GM18502 (cell line): ENCODE results near the gene ANXA11.
A peak's percentile ranks its signal among the peaks of the same experiment; 100 is the strongest.
"Not testable (repeated sequence)": the region's sequence is repeated elsewhere in the genome, so short reads cannot be mapped to it uniquely, and the experiment has no call there.

ENCODE experiments used
- ATAC-seq: cut with Tn5 transposase; IDR thresholded peaks from one replicate; pipeline ENCODE4 v1.9.1; 2021; ENCODE audit warnings: mild to moderate bottlenecking; ENCODE audit not compliant: unreplicated experiment, poor library complexity

The ANXA11 gene

DNA sequence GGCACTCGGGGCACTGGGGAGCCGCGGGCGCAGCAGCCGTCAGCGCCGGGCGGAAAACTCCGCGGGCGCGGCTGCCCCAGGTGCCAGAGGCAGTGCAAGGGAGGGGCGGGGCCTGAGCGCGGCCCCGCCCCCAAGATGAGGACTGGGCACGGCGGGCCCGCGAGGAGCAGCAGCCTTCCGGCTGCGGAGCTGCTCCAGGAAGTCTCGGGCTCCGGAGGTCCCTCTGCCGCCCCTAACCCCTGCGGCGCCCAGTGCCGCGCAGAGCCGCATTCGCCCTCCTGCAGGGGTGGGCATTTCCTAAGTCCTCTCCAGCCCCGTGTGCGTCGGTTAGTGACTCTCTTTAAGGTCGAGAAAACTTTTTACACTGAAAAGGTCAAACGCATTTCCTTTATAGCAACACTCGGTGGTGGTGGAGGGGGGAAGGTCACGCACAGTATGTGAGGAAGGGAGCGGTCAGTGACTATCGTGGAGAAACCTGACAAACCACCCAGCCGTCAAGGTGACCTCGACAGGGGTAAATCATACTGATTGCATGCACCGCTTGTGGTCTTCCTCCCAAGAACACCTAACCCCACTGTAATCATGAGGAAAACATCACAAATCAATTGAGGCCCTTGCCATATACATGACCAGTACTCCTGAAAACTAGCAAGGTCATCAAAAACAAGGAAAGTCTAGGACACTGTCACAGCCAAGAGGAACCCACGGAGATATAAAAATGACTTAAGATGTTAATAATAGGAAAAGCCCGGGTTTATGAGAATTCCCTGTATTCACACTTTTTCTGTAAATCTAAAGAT is at the start of gene ANXA11:
Gene ANXA11 (minus strand): TSS at position 61 of the 800 bp plus-strand sequence. CDS start 32,676 bp downstream, outside the sequence.
- peak; percentile 83 for ATAC-seq

DNA sequence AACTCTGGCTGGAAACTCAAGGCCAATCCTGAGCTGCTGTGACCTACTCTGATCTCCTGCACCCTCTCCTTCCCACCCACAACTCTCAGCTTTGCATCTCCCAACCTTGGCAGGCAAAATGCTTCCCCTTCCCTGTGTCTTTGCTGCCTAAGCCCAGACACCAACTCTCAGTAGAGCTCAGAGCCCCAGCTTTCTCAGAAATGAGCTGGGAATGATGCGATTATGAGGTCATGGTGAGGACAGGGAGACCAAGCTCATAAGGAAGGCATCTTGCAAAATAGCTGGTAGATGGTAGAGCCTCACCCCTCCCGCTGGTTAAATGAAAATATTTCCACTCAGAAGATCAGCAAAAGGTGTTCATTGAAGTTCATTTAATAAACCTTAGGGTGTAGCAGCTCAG is 49.4 kb upstream of the ANXA11 start:
- not testable (repeated sequence) for ATAC-seq

- ATAC-seq: peak; percentile 5
Measured at GRCh38 chr10:80253963-80254271, 48.6 kb upstream of the ANXA11 start.

DNA sequence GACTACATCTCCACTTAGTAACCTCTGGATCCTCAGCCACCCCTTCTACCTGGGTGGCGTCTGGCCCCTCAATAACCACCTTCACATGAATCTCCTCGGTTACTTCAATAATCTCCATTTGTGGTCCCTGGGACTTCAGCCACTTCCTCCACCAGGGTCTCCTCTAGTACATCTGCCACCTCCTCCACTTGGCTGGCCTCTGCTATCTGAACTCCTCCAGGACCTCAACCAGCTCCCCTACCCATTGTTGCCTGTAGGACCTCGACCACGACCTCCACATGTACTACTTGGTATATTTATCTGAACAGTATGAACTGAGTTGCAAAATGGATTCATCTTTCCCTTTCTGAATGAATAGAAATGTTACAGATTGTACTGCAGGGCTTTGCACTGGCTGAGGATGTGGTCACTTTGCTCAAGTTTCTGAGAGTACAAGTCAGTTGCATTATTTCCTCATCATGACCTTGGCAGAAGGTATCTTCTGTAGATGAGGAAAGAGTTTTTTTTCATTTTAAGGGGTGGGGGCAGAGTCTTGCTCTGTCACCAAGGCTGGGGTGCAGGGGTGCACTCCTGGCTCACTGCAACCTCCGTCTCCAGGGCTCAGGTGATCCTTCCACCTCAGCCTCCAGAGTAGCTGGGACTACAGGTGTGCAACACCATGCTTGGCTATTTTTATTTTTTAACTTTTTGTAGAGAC is 48.1 kb upstream of the ANXA11 start:
- ATAC-seq: peak; percentile 58

- no peak for ATAC-seq
Measured at GRCh38 chr10:80252296-80252887, 47.1 kb upstream of the ANXA11 start.

GRCh38 chr10:80251703-80252280 is 46.5 kb upstream of the ANXA11 start:
- not testable (repeated sequence) for ATAC-seq

DNA sequence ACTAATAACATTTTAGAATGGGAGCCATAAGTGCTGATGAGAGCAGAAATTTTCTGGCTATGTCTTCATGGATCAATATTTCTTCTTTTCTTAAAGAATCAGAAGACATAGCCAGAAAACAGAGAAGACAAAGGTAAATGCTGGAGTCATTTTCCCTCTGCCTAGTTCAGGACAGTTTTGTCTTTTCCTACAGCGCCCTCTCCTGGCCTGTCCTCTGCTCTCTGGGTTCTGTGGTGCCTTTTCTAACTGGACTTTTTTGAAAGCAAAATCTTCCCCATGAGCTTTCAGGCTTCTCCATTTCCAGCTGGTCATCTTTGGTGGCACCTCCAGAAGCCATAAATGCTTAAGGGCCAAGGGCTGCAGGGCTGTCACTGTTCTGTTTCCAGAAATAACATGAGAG is 45.1 kb upstream of the ANXA11 start:
- not testable (repeated sequence) for ATAC-seq

DNA sequence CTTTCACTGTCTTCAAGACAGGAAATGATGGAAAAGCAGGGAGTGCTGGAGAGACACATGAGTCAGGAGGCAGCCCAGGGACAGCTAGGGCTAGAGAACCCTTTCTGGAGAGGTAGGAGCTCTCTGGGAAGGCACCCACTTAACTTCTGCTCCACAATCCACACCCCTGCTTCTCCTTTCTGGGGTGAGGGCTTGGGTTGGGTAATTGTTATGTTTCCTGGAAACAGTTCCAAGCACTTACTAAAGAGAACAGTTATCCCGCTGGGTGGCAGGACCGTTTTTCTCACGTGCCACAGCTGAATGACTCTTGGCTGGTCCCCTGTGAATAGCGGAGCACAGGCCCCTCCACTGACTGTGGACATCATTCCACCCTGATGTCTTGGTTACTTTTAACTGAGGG is 44.6 kb upstream of the ANXA11 start:
- not testable (repeated sequence) for ATAC-seq

- ATAC-seq: not testable (repeated sequence)
Measured at GRCh38 chr10:80247611-80248010, 42.3 kb upstream of the ANXA11 start.

DNA sequence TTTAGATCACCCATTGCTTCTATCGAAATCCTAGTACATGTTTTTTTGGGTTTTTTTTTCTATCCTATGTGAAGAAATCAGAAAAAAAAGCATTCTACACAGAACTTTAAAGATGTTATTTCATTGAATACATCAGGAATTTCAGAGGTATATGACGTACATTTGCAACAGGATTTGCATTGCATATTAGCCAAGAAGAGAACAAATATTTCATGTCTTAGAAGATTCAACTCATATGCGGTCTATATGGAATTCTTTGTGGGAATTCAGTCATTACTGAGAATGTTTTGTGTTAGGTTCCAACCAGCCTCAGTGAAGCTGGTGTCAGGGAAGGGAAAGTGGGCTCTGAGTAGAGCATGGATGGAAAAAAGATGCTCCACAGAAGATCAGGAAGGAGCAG is 39.0 kb upstream of the ANXA11 start:
- not testable (repeated sequence) for ATAC-seq

DNA sequence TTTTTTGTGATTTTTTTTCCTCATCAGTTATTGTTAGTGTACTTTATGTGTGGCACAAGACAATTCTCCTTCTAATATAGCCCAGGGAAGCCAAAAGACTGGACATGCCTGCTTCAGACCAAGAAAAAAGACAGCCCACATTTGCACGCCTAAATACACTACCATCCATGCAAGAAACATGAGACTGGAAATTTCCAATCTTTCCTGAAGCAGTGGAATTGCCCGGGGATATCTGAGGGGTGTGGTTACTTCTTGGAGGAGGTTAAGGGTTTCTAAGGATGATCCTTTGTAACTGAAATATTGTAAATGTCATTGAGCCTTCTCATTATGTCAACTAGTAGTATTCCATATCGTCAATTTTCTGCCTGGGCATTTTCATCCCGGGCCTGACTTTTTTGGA is 37.0 kb upstream of the ANXA11 start:
- ATAC-seq: not testable (repeated sequence)

- not testable (repeated sequence) for ATAC-seq
Measured at GRCh38 chr10:80236457-80236856, 31.1 kb upstream of the ANXA11 start.

DNA sequence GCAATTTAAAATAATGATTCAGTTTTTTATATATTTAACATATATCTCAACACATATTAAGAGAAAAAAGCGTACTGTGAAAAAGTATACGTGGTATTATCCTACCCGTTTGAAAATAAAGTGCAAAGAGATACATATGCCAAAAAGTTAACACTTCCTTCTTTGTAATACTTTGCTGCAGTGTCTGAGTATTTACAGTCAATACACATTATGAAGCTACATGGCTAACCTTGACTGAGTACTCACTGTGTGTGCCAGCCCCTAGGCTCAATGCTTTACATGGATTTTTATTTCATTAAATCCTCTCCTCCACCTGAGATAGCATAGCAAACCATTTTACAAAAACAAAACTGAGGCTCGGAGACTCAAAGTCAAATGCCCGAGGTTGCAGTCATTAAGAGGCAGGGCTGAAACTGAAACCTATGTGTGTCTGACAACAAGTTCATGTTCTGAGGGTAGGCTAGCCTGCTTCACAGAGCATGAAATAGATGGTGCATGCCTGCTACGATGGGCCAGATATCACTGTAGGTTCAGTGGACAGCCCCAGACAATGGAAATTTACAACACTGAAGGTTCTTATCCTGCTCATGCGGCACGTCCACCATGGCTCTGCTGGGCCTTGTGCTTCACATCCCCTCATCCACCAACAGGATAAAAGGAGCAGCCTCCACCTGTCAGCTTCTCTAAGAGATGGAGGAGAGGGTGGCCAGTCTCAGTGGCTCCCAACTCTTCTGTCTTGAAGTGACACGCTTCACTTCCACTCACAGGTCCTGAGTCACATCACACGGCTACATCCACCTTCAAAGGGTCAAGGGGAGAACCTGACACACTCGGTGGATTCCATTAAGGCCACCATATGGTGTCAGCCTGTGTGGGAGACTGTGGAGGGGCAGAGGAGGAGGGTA is 29.2 kb upstream of the ANXA11 start:
- ATAC-seq: peak; percentile 100

DNA sequence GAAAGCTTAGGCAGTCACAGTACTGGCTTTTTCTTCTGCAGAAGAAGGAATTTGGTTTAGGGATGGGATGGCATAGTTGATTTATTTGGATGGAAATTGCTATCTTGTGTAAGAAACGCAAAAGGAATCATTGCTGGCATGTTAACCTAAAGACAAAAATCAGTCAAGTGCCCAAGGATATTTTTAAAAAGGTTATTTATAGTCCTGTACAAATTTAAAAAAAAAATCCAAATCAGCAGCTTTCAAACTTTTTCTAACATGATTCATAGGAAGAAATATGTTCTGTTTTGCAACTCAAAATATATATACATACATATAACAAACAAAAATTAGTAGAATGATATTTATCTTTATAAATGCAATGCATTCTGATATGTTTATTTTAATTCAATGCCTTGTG is 28.5 kb upstream of the ANXA11 start:
- not testable (repeated sequence) for ATAC-seq

DNA sequence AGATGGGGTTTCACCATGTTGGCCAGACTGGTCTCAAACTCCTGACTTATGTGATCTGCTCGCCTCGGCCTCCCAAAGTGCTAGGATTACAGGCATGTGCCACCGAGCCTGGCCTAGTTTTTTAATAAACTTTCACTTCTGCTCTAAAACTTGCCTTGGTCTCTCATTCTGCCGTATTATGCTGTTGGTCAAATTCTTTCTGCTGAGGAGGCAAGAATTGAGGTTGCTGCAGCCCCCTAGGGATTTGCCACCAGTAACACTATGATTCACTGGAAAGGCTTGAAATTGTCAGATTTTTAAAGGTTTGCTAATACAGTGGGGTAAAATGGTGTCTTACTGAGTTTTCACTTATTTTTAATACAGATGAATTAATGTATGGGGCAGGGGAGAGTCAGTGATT is 21.4 kb upstream of the ANXA11 start:
- ATAC-seq: peak; percentile 68

- ATAC-seq: not testable (repeated sequence)
Measured at GRCh38 chr10:80223031-80223419, 17.7 kb upstream of the ANXA11 start.

DNA sequence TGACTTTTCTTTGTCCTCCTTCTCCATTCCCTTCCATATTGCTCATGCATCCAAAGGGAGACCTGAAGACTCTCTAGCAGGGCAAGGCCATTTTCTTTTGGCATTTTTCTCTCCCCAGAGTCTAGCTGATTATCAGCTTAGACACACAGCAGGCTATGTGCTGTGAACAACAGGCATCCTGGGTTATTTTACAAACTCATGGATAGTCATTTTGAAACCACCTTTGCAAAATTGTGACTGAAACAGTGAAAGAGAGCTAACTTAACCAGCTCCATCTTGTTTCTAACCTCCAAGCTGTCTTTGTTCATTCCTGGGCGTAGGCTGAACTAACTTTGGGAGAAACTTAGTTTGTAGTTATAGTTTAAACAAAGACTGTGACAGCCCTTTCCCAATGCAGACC is 13.5 kb upstream of the ANXA11 start:
- peak; percentile 95 for ATAC-seq

- ATAC-seq: not testable (repeated sequence)
Measured at GRCh38 chr10:80214368-80214982, 9.1 kb upstream of the ANXA11 start.

GRCh38 chr10:80212535-80213115 is 7.3 kb upstream of the ANXA11 start:
- ATAC-seq: not testable (repeated sequence)
